HG02588 (cell line): ENCODE measurements around the gene RALGAPA2.
"Not testable (repeated sequence)": the region's sequence is repeated elsewhere in the genome, so short reads cannot be mapped to it uniquely, and the experiment has no call there.

Experiments used
- ATAC-seq: cut with Tn5 transposase; IDR thresholded peaks from one replicate; pipeline ENCODE4 v1.9.1; 2021; ENCODE audit warnings: mild to moderate bottlenecking, moderate library complexity; ENCODE audit not compliant: unreplicated experiment

Gene RALGAPA2

GRCh38 chr20:20362774-20363433 lies 349.5 kb downstream of the RALGAPA2 start:
- ATAC-seq = no peak

- no peak for ATAC-seq
These were observed 352.0 kb downstream of the RALGAPA2 start for GRCh38 chr20:20360464-20360863.

- no peak for ATAC-seq
These were observed 352.8 kb downstream of the RALGAPA2 start for GRCh38 chr20:20359628-20360027.

GRCh38 chr20:20358801-20359200 lies 353.6 kb downstream of the RALGAPA2 start:
- ATAC-seq = no peak

- ATAC-seq = not testable (repeated sequence)
These were observed 356.9 kb downstream of the RALGAPA2 start for GRCh38 chr20:20355503-20355902.

GRCh38 chr20:20353576-20353975 lies 358.9 kb downstream of the RALGAPA2 start:
- ATAC-seq = no peak

- no peak for ATAC-seq
These were observed 368.0 kb downstream of the RALGAPA2 start for GRCh38 chr20:20344476-20344875.

GRCh38 chr20:20343932-20344331 lies 368.5 kb downstream of the RALGAPA2 start:
- no peak for ATAC-seq
